ENCODE measurements around the gene NEK6.

The NEK6 gene

DNA sequence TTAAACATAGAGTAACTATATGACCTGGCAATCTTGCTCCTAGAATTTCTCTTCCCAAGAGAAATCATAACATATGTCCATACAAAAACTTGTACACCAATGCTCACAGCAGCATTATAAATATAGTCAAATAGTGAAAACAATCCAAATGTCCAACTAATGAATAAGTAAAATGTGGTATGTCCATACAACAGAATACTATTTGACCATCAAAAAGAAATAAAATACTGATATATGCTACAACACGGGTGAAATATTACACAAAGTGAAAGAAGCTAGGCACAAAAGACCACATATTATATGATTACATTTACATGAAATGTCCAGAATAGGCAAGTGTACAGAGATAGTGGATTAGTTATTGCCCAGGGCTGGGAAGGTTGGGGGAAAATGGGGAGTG is 116.1 kb downstream of the NEK6 start:
- DNase-seq (ENCODE audit: low read depth) = no peak

DNA sequence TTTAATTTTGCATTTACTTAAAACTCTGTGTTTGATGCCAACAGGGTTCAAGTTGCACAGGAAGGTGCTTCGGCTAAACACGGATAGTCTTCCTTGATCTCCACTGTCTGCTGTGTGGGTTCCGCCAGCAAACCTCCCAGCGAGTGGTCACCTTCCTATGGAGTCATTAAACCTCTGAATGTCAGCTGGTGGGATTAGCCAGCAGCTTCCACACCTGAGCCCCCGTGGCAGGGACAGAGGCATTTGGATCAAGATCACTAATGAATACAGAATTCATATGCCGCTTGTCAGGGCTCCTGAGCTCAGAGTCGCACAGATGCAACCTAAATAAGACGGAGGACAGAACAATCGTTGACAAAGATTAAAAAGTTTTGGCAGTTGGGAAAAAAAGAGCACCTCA is 118.0 kb downstream of the NEK6 start:
- no peak for DNase-seq (ENCODE audit: low read depth)

DNA sequence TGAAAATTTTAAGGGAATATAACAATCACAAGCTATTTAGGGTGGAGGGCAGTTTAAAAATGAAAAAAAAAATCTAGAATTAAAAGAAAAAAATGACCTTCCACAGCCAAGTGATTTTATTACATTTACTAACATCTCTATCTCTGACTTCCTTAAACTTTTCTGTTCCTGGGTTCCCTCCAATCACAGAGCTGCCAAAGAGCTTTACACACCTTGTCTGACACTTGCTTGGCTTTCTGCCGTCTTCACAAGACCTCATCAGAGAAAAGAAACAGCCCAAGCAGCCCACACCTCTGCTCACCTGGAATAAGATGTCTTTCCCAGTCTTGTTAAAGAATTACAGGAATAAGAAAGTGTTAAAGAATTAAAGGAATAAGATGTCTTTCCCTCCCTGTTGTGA is 118.6 kb downstream of the NEK6 start:
- DNase-seq (ENCODE audit: low read depth) = no peak

DNA sequence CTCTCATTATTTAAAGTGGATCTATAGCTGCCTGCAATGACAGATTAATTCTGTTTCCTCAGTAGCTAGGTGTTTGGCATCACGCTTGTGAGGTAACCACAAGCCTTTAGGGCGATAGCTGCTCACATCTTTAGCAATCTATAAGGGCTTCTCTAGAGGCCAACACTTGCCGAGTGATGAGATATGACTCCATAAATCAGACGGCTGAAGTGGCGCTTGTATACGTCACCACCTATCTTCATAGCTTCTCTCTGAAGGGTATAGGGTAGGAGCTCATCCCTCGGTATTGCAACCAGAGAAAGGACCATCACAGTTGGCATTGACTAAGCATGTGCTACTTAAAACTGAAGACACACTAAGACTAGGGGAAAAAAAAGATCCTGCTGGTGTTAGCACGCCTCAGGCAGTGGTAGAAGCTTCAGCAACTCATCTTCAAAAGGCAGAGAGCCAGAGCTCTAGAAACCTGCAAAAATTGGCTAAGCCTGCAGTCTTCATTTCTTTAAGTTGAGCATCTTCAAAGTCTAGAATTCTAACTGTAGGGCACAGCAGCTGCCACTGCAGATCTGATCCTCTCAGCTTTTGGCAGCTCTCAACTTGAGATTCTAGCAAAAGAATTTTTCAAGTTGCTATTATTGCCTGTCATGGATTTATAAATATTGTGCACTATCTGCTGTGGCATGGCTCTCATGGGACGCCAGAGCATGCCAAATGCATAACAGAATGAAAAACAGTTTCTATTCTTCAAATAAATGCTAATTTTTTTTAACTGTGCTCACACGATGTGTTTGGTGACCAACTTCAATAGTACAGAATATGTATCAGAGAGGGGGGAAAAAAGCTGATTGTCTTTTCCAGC is 120.0 kb downstream of the NEK6 start:
- DNase-seq (ENCODE audit: low read depth) = no peak

DNA sequence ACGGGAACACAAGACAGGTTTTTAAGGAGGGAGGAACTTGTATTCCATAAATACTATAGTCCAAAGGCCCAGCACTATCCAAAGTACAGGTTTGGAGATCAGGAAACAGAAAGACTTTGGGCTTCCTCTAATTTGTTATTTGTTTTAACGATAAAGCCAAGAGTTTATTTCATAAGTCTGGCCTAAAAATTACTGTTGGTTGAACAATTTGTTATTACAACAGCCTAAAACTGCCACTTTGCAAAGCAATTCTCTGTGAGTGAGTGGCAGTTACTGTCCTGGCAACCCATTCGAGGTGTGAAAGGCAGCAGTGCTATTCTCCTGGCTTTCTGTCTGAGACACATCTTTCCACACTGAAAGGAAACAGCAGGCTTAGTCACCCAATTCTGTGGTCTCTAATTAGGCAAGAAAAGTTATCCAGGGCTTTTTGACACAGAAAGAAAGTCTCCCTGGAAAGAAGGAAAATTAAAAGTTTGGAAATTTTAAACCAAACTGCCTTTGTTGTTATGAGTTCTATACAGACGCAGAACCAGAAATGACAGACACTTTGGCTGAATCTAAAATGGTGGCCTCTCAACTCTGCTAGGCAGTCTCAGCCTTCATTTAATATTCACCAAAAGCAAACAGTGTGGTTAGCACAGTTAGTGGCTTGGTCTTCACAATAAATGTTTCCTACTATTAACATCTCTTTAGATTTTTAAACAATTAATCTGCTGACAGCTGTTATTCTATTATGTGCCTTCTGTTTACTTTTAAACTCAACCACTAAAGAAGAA is 123.6 kb downstream of the NEK6 start:
- DNase-seq (ENCODE audit: low read depth) = peak; percentile 68

DNA sequence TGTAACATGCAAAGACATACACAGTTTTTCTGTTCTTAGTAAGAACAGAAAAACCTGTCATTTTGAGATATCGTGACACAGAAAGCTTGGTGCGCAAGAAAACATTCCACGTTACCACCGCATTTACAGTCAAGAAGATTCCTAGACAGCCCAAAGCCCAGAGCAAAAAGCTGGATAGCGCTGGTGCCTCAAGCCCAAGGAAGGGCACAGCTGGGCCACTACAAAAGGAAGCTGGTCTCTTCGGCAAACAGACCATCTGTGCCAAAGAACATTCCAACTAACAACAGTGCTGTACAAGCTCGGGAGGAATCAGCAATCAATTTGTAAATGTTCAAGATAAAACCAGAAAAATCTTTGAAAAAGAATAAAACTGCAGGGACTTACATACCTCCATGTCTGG is 126.5 kb downstream of the NEK6 start:
- no peak for DNase-seq (ENCODE audit: low read depth)

DNA sequence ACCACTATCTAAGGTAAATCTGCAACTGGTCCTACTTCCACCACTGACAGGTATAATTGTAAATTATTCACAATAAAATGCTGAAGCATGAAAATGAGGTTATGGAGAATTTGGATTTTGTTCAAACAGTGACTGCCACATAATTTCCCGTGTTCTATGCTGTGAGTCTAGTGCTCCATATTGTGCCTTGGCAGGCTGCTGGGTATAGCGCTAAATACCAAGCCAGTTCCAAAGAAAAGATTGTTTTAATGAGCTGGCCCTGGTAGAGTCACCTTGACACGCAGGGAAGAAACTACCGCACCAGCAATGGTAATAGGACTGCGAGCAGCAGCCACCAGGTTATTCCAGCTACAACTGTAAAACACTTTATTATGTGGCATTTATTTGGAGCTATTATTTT is 127.1 kb downstream of the NEK6 start:
- DNase-seq (ENCODE audit: low read depth) = no peak

DNA sequence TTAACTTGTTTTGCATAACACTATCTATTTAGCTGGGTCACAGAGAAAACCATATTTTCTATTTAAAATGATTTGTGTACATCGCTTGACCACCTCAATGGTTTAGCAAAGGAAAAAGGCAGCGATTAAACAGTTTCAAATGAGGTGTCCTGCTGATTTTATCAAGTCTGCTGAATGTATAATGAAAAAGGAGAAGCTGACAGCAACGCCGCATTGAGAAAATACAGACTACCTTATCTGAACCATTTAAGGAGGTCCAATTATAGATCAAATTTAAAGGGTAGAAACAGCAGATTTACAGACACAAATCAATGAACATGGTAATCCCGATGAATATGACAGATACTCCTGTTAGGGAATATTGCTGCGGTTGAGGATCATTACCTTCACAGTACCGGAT is 127.9 kb downstream of the NEK6 start:
- no peak for DNase-seq (ENCODE audit: low read depth)

DNA sequence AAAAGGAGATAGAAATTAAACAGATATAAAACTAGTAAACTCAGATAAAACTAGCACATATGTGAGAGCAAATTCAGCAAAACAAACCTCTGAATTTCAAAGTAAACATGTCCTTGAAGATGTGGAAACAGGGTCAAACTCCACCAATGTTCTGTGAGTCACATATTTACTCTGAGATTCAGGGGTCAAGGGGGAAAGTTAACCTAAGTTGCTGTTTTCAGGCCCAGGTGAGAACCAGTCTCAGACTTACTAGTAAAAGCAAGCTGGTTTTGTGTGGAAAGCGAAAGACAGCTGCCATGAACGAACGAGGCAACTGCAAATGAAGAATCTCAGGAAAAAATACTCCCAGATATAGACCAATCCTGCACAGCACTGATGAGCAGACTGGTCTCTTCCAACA is 128.5 kb downstream of the NEK6 start:
- DNase-seq (ENCODE audit: low read depth) = no peak

DNA sequence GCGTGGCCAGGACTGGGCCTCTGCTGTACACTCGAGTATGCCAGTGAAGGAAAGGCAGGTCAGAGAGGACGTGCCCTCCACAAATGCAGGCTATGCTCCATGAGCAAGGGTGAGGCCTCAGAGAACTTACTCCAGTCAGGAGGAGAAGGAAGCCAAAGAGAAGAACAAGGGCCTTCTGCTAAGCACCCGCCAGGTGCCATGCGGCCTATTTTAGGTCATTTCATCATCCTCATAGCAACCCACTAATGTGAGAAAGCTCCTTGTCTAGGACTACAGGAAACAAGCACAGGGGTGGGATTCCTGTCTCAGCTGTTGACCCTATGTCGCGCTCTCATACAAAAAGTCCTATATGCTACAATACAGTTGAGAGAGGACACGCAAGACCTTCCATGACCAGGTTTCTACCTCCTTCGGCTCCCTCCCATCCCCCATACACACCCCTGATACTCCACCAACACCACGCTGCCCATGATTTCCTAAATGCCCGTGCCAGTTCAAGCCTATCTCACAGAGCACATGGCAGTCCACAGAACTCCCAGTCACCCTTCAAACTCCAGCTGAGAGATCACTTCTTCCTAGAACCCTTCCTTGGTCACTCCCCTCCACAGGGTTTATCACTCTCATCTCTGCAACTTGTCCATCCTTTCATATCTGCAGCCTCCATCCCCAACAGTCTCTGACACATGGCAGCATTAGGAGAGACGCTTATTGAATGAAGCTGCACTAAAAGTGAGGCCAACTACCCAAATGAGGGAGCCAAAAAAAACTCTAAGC is 130.7 kb downstream of the NEK6 start:
- DNase-seq (ENCODE audit: low read depth) = no peak

DNA sequence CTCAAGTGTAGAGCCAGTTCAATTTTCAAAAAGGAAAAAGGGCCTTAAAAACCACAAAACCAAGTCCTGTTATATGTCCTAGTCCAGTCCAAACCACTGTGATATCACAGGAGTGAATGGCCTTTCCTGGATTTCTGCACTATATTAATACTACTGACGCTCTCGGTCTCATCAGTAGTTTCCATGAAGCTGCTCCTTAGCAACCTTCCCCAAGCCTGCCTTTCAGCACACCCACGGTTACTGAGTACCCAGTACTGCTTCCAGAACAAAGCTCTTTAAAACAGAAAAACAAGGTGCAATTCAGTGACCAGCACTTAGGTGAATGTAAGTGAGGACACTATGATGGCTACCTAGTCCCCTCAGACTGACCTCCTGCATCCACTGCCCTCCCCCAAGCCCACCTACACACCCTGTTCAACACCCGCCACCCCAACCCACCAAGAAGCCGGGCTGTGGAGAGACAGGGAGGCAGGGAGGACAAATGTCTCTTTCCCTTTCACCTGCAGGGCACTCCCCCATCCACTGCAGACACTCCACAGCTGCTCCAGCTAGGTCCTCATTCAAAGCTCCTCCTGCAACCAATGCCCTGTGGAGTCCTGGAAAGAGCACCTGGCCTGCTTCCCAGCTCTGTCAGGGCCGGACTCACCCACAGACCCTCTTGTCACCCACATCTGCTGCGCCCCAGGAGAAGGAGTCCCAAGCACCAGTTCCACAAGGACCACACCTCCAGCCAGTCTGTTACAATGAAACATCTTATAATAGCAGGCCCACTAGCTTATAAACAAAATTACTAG is 131.6 kb downstream of the NEK6 start:
- no peak for DNase-seq (ENCODE audit: low read depth)

DNA sequence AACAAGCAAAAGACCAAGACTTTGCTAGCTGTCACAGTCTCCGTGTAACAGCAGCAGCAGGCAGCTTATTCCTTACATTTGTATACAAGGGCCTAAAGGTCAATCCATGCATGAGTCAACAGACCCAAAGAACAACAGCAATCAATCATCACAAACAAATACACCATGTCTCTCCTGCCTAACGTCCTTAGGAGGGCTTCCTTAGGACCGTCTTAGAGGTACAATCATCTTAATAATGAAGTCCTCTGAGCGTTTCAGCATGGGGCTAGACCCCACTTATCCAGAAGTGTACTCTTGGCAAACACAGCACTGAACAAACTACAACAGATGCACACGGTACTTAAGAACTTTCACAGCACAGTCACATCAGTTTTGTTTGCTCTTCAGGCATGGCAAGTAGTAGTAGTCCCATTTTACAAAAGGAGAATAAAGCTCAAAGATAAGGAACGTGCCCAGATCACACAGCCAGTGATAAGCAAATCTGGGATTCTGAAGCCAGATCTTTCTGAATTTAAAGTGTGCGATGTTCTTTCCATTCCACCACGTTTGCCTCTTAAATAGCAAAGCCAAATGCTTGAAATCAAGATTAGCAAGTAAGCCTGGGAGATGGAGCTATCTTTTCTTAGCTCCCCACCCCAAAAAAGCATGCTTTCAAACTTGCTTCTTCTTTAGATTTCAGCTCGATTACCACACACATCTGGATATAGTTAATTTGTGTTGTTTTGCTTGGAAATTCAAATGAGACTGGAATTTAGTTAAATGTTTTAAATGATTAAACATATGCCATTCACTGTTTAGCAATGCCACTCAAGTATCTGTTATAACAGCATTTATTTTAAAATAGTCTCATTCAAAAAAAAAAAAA is 133.3 kb downstream of the NEK6 start:
- DNase-seq (ENCODE audit: low read depth) = peak; percentile 74

DNA sequence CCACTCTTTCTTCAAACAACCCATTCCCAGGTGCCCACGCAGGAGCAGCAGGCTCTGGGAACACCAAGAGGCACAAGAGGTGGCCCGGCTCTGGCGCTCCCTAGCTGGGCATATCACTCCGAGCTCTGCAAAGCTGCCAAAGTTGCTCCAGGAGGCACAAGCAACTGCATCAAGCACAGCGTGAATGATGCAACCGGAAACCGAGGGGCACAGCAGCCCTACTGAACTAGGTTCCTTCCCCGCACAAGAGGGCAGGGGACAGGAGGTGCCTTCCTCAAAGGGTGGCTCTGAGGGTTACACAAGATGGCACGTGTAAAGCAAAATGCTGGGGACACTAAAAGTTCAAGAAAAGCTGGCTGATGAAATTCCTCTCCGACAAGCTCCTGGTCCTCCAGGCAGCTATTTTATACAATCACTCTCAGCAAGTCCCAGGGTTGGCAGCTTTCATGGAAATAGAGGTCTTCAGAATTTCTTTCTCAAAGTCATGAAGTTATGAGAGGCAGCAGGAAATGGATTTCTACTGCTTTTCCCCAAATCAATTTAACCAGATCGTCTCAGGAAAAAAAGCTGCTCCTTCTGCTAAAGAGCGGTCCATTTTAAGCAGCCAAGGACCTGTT is 134.6 kb downstream of the NEK6 start:
- DNase-seq (ENCODE audit: low read depth) = no peak

DNA sequence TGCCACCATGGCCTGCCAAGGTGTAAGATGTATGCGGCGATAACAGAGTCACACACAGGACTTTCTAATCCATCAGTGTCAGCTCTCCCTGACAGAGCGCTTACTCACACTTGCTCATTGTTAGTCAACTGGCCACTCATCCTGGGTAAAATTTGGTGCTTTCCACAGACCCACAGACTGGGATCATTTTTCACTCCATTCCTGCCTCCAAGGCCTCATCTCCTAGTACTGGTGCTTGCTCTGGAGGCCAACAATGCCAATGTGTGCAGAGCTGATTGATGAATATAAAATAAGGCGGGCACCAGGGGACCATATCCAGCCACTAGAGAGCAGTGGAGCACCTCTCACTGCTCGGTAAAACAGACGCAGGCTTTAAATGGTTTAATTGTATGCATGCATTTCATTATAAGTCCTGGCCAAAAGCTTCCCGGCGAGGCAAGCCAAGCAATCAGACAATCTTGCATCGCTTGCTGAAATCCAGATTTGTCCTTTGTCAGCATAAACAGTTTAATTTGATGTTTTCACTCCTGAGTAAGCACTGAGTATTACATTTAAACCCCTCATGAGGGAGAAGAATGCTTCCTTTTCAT is 135.2 kb downstream of the NEK6 start:
- DNase-seq (ENCODE audit: low read depth) = peak; percentile 92

DNA sequence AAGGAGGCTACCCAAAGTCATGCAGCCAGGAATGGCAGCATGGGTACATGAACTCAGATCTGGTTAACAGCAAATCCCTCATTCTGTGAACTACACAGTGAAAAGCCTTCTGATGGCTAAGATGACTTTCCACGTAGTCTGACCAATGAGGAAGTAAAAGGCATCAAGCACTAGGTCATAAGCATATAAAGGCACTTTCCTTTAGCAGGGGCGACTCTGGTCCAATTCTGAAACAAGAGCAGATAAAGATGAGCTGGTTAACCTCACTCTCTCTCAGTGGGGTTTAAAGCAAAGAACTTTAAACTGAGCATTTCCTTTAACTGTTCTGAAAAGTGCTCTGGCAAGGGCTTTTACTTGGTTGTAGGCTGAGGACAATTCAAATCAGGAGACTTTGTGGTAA is 136.4 kb downstream of the NEK6 start:
- DNase-seq (ENCODE audit: low read depth) = no peak

DNA sequence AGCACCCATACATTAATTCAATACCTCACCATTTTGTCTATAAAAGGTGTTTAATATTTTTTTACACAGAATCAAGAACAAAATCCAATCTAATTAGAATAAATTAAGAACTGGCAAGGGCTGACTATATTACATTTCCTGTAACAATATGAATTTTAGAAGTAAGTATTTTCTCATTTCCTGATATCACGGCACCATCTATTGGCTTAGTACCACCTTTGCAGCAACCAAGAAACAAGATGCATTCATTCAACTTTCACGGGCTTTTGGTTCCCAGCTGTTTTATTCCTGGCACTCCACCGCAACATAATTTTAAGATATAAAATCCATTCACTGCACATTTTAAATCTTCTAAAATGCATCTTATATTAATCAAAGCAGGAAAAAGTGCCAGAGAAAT is 136.8 kb downstream of the NEK6 start:
- DNase-seq (ENCODE audit: low read depth) = no peak

DNA sequence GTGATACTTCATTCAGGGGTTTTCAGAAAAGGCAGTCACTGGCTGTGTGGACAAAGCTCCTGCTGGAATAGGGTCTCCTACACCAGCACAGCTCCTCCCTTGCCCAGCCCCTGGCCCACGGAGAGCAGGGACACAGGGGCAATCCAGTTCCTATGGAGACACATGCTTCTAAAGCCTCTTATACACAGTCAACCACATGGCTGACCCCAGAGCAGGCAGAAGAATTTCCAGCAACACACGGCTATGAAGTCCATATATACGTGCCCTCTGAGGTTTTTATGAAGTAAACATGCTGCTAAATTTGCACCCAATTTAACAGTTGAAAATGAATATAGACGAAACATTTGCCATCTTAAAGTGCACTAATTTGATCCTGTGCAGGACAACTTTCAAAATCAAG is 138.1 kb downstream of the NEK6 start:
- DNase-seq (ENCODE audit: low read depth) = no peak

DNA sequence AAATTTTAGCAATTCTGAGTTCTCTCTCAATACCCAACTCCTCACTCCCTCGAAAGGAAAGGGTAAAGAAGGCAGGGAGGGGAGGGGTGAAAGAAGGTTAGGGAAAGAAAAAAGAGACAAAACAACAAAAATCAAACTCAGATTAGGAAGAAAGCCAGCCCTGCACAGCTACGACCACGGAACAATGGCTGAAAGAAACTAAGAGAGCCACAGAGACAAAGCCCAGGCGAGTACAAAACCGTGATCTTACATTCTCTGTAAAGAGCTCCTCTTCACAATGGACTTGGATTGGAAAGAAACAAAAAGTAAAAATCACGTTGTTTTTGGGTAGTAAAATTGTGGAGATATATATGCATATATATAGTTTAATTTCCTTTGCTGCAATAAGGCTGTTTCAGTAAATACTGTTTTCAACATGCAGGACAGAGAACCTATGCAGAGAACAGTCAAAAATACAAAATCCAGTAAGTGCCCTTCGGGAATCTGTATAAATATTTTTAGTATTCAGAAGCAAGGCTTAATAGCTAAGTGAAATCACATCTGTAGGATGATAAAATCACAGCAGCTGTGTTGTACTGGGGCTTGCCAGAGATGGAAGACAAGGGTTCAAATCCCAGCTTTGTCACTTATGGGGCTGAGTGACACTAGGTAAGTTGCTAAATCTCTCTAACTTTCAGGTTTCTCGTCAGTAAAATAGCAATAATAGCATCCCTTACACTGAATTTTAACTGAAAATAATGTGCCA is 140.6 kb downstream of the NEK6 start:
- DNase-seq (ENCODE audit: low read depth) = no peak

DNA sequence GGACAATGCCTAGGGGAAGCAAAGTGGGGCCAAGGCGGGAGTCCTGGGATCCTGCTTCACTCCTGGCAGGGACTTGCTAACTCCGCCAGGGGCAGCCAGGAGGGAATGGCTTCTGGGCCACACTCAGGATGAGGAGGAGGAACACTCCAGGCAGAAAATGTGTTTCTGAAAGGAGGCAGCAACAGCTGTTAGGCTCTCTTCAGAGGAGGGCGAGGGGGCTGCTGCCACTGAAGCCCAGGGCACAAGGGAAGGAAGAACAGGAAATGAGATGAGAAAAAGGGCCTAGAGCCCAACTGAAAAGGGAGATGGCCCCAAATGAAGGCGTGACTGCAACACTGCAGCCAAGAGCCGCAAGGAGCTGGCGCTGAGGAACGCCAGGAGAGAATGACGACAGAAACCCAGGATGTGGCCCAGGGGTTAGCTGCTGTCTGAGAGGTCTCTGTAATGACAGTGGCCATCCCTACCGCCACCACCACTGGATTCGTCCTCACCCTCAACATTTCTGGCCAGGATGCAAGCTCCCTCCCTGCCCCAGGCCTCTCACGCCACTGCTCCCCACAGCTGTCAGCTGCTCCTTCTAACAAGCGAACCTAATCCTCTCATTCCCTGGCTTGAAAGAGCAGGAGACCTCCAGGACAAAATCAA is 141.7 kb downstream of the NEK6 start:
- DNase-seq (ENCODE audit: low read depth) = peak; percentile 87
